Heart left ventricle (tissue), 13 donors: ENCODE measurements around the gene KANK4.

Experiments
- POLR2A ChIP-seq, 2 donors: fragments of 450-650 bp; IDR thresholded peaks; one replicate each; pipeline ENCODE4 v1.6.1; 2017; ENCODE audit warnings: antibody characterized with exemption in 2 of 2, mild to moderate bottlenecking in 2 of 2, moderate library complexity in 2 of 2
- TF ChIP-seq, protein P1 (sequence below), 12 donors: fragments of 200-600 bp; sonication (generic) in 4 of 12; IDR thresholded peaks; one replicate each; pipeline versions ENCODE4 v1.5.0 to v1.8.0; 2018 to 2022; ENCODE audit warnings: antibody characterized with exemption in 12 of 12, mild to moderate bottlenecking in 5 of 12
- donor health status: ischemic (EF 13 %, LVEDD 7.1; RV severe dilation, severe dysfunction).
- donor health status: DM: no; HTN: yes; CAD: no.
- donor health status: DM: no; HTN: no; CAD: no.
- donor health status: ischemic (EF 25% LVEDD 6.9; RV normal size, moderate dysfunction).
- donor health status: ischemic (EF 25% LVEDD 5.7; RV mildly dilated, moderate dysfunction).
- donor health status: ischemic (EF 35%, LVEDD 5.7; RV mildly dilated, moderate dysfunction).
- donor health status: nonischemic (EF 11% LVEDD 7.7; RV severe dilation, severe dysfunction).
- donor health status: DM: yes; HTN: yes; CAD: no.
- donor health status: PGD.
- donor health status: ischemic (EF 29% LVEDD 5.4; RV normal size, mild dysfunction).
- donor health status: nonischemic (EF 23%, LVEDD 6.1; RV moderate dilation, normal function).

DNA sequence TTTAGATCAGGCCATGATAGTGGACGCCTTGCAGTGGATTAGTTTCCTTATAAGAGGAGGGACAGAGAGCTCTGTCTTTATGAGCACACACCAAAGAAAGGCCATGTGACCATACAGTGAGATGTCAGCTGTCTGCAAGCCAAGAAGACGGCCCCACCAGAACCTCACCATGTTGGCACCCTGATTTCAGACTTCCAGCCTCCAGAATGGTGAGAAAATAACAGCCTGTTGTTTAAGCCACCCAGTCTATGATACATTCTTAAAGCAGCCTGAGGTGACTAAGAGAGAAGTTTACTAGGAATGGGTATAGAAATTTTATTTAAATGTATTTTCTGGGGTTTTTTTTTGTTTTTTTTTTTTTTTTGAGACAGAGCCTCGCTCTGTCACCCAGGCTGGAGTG, 95.1 kb downstream of the KANK4 start:
- TF ChIP-seq, protein P1, sequence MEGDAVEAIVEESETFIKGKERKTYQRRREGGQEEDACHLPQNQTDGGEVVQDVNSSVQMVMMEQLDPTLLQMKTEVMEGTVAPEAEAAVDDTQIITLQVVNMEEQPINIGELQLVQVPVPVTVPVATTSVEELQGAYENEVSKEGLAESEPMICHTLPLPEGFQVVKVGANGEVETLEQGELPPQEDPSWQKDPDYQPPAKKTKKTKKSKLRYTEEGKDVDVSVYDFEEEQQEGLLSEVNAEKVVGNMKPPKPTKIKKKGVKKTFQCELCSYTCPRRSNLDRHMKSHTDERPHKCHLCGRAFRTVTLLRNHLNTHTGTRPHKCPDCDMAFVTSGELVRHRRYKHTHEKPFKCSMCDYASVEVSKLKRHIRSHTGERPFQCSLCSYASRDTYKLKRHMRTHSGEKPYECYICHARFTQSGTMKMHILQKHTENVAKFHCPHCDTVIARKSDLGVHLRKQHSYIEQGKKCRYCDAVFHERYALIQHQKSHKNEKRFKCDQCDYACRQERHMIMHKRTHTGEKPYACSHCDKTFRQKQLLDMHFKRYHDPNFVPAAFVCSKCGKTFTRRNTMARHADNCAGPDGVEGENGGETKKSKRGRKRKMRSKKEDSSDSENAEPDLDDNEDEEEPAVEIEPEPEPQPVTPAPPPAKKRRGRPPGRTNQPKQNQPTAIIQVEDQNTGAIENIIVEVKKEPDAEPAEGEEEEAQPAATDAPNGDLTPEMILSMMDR (IDR thresholded peaks at IDR 0.05), result no peak
- no peak for TF ChIP-seq POLR2A (IDR thresholded peaks at IDR 0.05)
